IMR-90 (cell line): ENCODE data around the gene TOX3.

Experiments
- CTCF ChIP-seq: conservative IDR thresholded peaks from 2 replicates; pipeline ENCODE4 v1.5.1; 2012; ENCODE audit warnings: mild to moderate bottlenecking, low read depth, low read length, improper control_type of control experiment
- MAZ ChIP-seq: IDR thresholded peaks from 2 replicates; pipeline ENCODE4 v1.6.1; 2012; ENCODE audit warnings: low read depth, mild to moderate bottlenecking, low read length, improper control_type of control experiment, moderate library complexity, borderline replicate concordance
- POLR2A ChIP-seq: IDR thresholded peaks from 2 replicates; pipeline ENCODE4 v1.6.1; 2012; ENCODE audit warnings: mild to moderate bottlenecking, low read depth, low read length
- RAD21 ChIP-seq: IDR thresholded peaks from 2 replicates; pipeline ENCODE4 v1.6.1; 2012; ENCODE audit warnings: low read length, improper control_type of control experiment

GRCh38 chr16:52440248-52440647, 106.7 kb downstream of the TOX3 start:
- no peak for TF ChIP-seq POLR2A
- no peak for TF ChIP-seq RAD21
- TF ChIP-seq CTCF, result no peak
- TF ChIP-seq MAZ, result no peak
